Adipocyte (in vitro differentiated cells): Measurements from ENCODE around the gene P2RX6.
A peak's percentile ranks its signal among the peaks of the same experiment; 100 is the strongest.

Experiments
- DNase-seq: peaks from one replicate; pipeline ENCODE4 v3.0.0-alpha.2; 2015; ENCODE audit warnings: low read depth
- H3K27me3 ChIP-seq: replicated peaks from 2 replicates; pipeline ENCODE4 v1.7.0; 2013; ENCODE audit warnings: mild to moderate bottlenecking, low read length, moderate library complexity; ENCODE audit not compliant: control insufficient read depth, insufficient read depth
- H3K36me3 ChIP-seq: 2 replicates; pipeline ENCODE4 v1.7.0; 2013; ENCODE audit warnings: low read length, mild to moderate bottlenecking, moderate library complexity; ENCODE audit not compliant: control insufficient read depth, insufficient read depth, severe bottlenecking
- H3K4me1 ChIP-seq: 2 replicates; pipeline ENCODE4 v1.7.0; 2013; ENCODE audit warnings: mild to moderate bottlenecking, low read length, moderate library complexity; ENCODE audit not compliant: control insufficient read depth, insufficient read depth
- H3K4me3 ChIP-seq: 2 replicates; pipeline ENCODE4 v1.7.0; 2013; ENCODE audit warnings: mild to moderate bottlenecking, low read length, moderate library complexity
- H3K9ac ChIP-seq: 2 replicates; pipeline ENCODE4 v1.7.0; 2013; ENCODE audit warnings: mild to moderate bottlenecking, low read length, moderate library complexity
- H3K9me3 ChIP-seq: 2 replicates; pipeline ENCODE4 v1.7.0; 2013; ENCODE audit warnings: mild to moderate bottlenecking, low read length, moderate library complexity; ENCODE audit not compliant: control insufficient read depth

P2RX6 gene

DNA sequence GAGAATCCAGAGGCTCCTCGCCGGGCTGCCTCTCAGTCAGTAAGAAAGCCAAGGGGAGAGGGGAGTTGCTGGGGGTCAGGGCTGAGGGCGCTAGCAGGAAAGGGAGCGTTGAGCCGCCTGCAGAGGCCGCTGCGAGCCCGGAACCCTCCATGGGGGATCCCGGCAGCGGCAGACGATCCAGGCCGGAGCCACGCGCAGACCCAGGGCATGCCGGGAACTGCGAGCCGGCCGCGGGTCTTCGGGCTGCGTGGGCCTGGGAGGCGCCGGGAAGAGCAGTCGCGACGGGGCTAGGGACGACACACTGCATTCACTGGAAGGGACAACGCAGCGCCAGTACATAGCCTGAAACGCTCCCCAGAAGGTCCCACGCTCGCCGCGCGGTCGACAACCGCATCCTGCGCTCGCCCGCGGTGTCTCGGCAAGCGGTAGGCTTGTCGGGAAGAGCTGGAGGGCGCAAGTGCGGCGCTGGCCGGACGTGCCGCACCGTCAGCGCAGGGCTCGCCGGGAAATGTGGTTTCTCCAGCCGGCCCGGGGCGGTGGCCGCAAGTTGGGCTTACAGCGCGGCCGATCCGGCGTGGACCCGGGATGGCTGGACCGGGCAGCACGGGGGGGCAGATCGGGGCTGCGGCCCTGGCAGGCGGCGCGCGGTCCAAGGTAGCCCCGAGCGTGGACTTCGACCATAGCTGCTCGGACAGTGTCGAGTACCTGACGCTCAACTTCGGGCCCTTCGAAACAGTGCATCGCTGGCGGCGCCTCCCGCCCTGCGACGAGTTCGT is 33.0 kb upstream of the P2RX6 start, which contains the start of gene LZTR1:
TSS of gene LZTR1 (plus strand) at position 511 of the 776 bp plus-strand sequence. CDS start at position 586, 75 bp downstream.
- Histone ChIP-seq H3K4me1 (peaks cover 30% of the 10 kb centered on the region), H3K9ac (peak within 1 kb of the TSS; percentile 97), H3K4me3 (peak within 1 kb of the TSS; percentile 98), H3K27me3 (no peaks in the 10 kb centered on the region), H3K9me3 (peaks cover 10% of the 10 kb centered on the region), H3K36me3 (peaks cover 17% of the 10 kb centered on the region)
- peak; percentile 95 for DNase-seq

DNA sequence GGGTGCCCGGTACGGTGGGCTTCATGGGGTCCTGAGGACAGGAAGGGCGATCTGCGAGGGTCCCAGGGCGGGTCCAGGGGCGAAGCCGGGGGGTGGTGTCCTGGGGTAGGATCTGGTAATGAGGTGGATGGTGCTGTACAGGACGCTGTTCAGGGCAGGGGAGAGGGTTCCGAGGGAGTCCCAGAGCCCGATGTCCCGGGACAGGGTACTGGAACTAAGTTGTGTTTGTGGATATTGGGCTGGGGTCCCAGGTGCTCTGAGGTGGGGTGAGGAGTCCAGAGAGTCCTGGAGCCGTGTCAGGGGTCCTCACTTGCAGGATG is 32.4 kb upstream of the P2RX6 start:
- H3K4me1 ChIP-seq = peaks cover 30% of the 10 kb centered on the region
- H3K27me3 ChIP-seq = no peaks in the 10 kb centered on the region
- H3K4me3 ChIP-seq = peak overlapping the region; percentile 98
- peak overlapping the region; percentile 97 for H3K9ac ChIP-seq
- peaks cover 21% of the 10 kb centered on the region for H3K36me3 ChIP-seq
- DNase-seq = no peak
- H3K9me3 ChIP-seq = peaks cover 10% of the 10 kb centered on the region

DNA sequence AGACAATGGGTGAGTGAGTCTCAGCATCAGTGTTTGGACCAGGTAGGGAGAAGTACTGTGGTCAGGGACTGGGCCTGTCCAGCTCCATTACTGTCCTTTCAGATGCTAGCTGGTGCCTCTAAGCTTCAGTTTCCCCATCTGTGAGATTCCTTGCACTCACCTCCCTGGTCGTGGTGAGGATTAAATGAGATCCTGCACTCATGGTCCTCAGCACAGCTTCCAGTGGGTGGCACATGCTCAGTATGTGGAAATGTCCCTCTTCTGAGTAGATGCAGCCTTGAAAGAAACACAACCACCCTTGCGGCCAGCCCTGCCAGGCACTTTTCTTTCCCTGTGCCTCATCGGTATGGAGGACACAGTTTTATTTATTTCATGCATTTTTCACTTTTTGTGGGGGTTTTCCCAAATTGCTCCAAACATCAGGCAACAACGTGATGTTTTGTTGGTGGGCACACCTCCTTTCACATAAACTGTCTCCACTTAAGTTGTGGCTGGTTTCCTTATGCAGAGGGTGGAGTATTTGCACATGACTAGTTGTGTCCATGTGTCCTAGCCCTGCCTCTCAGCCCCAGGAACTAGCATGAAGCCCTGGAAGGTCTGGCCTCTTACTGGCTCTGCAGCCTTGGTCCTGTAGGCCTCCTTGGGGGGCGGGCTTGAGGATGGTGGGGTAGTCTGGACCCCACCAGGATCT is 31.7 kb upstream of the P2RX6 start:
- Histone ChIP-seq H3K4me1 (peaks cover 30% of the 10 kb centered on the region), H3K4me3 (peak overlapping the region; percentile 98), H3K27me3 (no peaks in the 10 kb centered on the region), H3K36me3 (peaks cover 28% of the 10 kb centered on the region), H3K9me3 (peaks cover 9% of the 10 kb centered on the region), H3K9ac (peak overlapping the region; percentile 97)
- peak; percentile 32 for DNase-seq

DNA sequence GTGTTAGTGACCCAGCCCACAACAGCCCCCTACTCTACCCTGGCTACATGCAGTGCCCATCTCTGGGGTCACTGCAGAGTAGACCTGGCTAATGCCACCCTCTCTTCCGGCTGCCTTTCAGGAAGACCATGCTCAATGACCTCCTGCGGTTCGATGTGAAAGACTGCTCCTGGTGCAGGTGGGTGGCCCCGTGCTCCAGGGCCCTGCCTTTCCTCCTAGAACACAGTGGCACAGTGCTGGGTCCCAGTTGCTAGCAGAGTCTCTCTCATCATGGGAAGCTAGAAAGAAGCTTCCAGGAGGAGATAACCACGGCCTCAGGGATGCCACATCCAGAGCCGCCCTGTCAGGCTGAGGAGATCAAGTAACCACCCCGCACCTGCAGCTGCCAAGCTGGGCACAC is 29.2 kb upstream of the P2RX6 start:
- DNase-seq = no peak
- Histone ChIP-seq H3K9me3 (no peaks in the 10 kb centered on the region), H3K4me3 (no peak overlapping the region), H3K27me3 (no peaks in the 10 kb centered on the region), H3K9ac (no peak overlapping the region), H3K4me1 (peaks cover 21% of the 10 kb centered on the region), H3K36me3 (peaks cover 42% of the 10 kb centered on the region)

DNA sequence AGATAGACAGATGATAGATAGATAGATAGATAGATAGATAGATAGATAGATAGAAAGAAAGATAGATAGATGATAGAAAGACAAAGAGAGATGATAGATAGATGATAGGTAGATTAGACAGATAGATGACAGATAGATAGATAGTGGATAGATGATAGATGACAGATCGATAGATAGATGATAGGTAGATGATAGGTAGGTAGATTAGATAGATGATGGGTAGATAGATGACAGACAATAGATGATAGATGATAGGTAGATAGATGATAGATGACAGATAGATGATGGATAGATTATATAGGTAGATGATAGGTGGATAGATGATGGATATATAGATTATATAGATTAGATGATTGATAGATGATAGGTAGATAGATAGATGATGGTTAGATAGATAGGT is 28.6 kb upstream of the P2RX6 start:
- no peak overlapping the region for H3K4me3 ChIP-seq
- peaks cover 16% of the 10 kb centered on the region for H3K4me1 ChIP-seq
- peaks cover 49% of the 10 kb centered on the region for H3K36me3 ChIP-seq
- no peaks in the 10 kb centered on the region for H3K9me3 ChIP-seq
- no peak overlapping the region for H3K9ac ChIP-seq
- no peaks in the 10 kb centered on the region for H3K27me3 ChIP-seq
- DNase-seq = no peak

GRCh38 chr22:20987375-20987774 is 27.6 kb upstream of the P2RX6 start:
- no peaks in the 10 kb centered on the region for H3K9me3 ChIP-seq
- H3K27me3 ChIP-seq = no peaks in the 10 kb centered on the region
- no peak overlapping the region for H3K9ac ChIP-seq
- H3K4me3 ChIP-seq = no peak overlapping the region
- DNase-seq = no peak
- peaks cover 13% of the 10 kb centered on the region for H3K4me1 ChIP-seq
- H3K36me3 ChIP-seq = peaks cover 59% of the 10 kb centered on the region

- peaks cover 71% of the 10 kb centered on the region for H3K36me3 ChIP-seq
These were observed 26.2 kb upstream of the P2RX6 start for GRCh38 chr22:20988573-20989322.

GRCh38 chr22:20989323-20990138 is 25.4 kb upstream of the P2RX6 start:
- no peaks in the 10 kb centered on the region for H3K27me3 ChIP-seq
- H3K9ac ChIP-seq = no peak overlapping the region
- no peak overlapping the region for H3K4me3 ChIP-seq
- H3K9me3 ChIP-seq = no peaks in the 10 kb centered on the region
- no peaks in the 10 kb centered on the region for H3K4me1 ChIP-seq
- peaks cover 74% of the 10 kb centered on the region for H3K36me3 ChIP-seq
- no peak for DNase-seq

More at GRCh38 chr22:20988573-20989322, 26.2 kb upstream of the P2RX6 start:
- H3K27me3 ChIP-seq = no peaks in the 10 kb centered on the region
- no peak overlapping the region for H3K9ac ChIP-seq
- no peaks in the 10 kb centered on the region for H3K9me3 ChIP-seq
- H3K4me1 ChIP-seq = peaks cover under 1% of the 10 kb centered on the region
- no peak overlapping the region for H3K4me3 ChIP-seq
- no peak for DNase-seq

DNA sequence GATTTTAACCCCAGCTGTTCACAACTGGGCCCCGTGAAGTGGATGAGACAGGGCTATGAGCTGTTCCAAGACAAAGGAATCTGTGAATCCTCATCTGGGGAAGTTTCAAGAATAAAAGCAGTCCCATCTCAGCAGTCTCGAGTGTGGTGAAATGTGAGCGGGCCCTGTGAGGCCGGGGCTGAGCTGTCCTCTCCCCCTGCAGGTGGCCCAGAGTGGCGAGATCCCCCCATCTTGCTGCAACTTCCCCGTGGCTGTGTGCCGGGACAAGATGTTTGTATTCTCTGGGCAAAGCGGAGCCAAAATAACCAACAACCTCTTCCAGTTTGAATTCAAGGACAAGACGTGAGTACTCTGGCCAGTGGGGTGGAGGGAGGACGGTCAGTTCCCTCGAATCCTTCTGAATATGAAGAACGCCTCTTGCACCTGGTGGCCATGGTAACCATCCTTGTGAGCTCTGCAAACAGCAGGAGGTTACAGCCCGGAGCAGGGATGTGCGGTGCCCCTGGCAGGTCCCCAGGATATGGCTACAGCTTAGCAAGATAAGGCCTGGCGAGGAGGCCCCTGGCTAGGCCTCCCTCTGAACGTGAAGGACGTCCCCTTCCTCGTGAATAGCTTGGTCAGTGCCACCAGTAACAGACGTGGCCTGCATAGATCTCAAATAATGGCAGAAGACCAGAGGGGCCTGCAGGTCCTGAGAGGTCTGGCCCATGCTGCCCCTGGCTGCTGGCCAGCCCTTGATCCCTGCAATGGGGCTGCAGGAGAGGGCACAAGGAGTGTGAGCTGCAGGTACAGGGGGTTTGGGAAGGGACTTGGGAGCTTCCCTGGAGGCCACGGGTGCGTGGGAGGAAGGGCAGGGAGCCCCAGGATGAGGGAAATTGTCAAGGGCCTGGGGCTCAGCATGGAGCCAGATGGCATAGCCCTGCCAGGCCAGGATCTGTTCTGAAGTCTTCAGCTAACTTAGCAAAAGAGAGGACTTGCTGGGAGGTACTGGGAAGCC is 24.5 kb upstream of the P2RX6 start:
- H3K9me3 ChIP-seq = no peaks in the 10 kb centered on the region
- H3K36me3 ChIP-seq = peaks cover 74% of the 10 kb centered on the region
- H3K27me3 ChIP-seq = no peaks in the 10 kb centered on the region
- no peak overlapping the region for H3K4me3 ChIP-seq
- H3K9ac ChIP-seq = no peak overlapping the region
- DNase-seq = no peak
- H3K4me1 ChIP-seq = no peaks in the 10 kb centered on the region
